Gastroesophageal sphincter (tissue), 3 donors: Measurements from ENCODE around the gene TRAF6.

Source experiments
- POLR2A ChIP-seq, 2 donors: fragments of 450-650 bp; IDR thresholded peaks; one replicate each; pipeline ENCODE4 v1.6.1; 2017; ENCODE audit warnings: antibody characterized with exemption in 2 of 2, mild to moderate bottlenecking in 2 of 2, moderate library complexity in 1 of 2
- TF ChIP-seq, protein P1 (sequence below), 4 experiments: fragments of 200-600 bp in 2 of 4; fragments of 450-650 bp in 2 of 4; sonication (generic) in 1 of 4; IDR thresholded peaks; one replicate each; pipeline ENCODE4 v1.5.1; 2017 to 2019; ENCODE audit warnings: antibody characterized with exemption in 4 of 4, mild to moderate bottlenecking in 2 of 4, moderate library complexity in 2 of 4

DNA sequence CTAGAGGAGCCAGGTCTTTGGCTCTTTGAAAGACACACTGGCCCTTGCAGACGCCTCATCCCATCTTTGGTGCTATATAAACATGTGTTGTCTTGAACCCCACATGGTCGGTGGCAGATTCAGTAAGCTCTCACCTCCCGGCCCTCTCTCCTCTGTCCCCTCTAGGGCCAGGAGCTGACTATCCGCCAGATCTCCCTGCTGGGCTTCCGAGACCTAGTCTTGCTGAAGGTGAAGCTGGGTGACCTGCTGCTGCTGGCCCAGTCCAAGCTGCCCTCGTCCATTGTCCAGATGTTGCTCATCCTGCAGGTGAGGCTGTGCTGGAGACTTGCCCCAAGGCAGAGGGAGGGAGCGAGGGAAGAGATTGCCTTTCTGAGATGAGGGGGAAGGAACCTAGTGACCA, 63.9 kb downstream of the TRAF6 start:
- TF ChIP-seq, protein P1, sequence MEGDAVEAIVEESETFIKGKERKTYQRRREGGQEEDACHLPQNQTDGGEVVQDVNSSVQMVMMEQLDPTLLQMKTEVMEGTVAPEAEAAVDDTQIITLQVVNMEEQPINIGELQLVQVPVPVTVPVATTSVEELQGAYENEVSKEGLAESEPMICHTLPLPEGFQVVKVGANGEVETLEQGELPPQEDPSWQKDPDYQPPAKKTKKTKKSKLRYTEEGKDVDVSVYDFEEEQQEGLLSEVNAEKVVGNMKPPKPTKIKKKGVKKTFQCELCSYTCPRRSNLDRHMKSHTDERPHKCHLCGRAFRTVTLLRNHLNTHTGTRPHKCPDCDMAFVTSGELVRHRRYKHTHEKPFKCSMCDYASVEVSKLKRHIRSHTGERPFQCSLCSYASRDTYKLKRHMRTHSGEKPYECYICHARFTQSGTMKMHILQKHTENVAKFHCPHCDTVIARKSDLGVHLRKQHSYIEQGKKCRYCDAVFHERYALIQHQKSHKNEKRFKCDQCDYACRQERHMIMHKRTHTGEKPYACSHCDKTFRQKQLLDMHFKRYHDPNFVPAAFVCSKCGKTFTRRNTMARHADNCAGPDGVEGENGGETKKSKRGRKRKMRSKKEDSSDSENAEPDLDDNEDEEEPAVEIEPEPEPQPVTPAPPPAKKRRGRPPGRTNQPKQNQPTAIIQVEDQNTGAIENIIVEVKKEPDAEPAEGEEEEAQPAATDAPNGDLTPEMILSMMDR (IDR thresholded peaks at IDR 0.05): no peak
- TF ChIP-seq POLR2A (IDR thresholded peaks at IDR 0.05): no peak
